Hepatocyte (in vitro differentiated cells): Measurements from ENCODE around the gene CHST15.

ENCODE experiments used
- EZH2phosphoT487 ChIP-seq: fragments of 200-600 bp; sonication (generic); IDR thresholded peaks from one replicate; pipeline ENCODE4 v1.6.1; 2018; ENCODE audit warnings: antibody characterized with exemption, mild to moderate bottlenecking, low read depth, moderate library complexity; ENCODE audit not compliant: unreplicated experiment, severe bottlenecking
- TF ChIP-seq, protein P1 (sequence below): fragments of 200-600 bp; sonication (generic); IDR thresholded peaks from 2 replicates; pipeline ENCODE4 v1.5.1; 2016; ENCODE audit warnings: antibody characterized with exemption, mild to moderate bottlenecking; ENCODE audit not compliant: poor library complexity

DNA sequence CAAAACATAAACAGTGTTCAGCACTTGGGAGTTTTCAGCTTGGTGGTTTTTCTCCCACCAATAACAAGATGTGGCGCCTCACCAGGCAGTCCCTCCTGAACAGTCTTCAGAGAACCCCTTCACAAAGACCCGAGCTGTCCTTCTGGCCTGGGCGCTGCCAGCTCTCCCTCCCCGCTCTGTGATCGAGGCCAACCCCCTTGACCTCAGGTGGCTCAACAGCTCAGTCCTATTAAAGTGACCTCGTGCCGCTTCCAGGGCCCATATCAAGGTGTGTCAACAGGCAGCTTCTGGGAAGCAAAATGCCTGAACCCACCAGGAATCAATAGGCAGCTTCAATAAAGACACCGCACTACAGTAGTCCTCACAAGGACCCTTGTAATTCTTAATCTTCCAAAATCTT is 63.3 kb downstream of the CHST15 start:
- TF ChIP-seq, protein P1, sequence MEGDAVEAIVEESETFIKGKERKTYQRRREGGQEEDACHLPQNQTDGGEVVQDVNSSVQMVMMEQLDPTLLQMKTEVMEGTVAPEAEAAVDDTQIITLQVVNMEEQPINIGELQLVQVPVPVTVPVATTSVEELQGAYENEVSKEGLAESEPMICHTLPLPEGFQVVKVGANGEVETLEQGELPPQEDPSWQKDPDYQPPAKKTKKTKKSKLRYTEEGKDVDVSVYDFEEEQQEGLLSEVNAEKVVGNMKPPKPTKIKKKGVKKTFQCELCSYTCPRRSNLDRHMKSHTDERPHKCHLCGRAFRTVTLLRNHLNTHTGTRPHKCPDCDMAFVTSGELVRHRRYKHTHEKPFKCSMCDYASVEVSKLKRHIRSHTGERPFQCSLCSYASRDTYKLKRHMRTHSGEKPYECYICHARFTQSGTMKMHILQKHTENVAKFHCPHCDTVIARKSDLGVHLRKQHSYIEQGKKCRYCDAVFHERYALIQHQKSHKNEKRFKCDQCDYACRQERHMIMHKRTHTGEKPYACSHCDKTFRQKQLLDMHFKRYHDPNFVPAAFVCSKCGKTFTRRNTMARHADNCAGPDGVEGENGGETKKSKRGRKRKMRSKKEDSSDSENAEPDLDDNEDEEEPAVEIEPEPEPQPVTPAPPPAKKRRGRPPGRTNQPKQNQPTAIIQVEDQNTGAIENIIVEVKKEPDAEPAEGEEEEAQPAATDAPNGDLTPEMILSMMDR, result no peak
- TF ChIP-seq EZH2phosphoT487, result no peak
